WTC11 (cell line): ENCODE measurements around the gene ATG16L1. TPM values are rescaled to one million over a fixed set of nuclear protein-coding genes. Genes with fewer than 3 reads are reported as not detected.

ENCODE experiments used
- ATAC-seq: fragments of 200-7000 bp; cut with Tn5 transposase; 2 replicates; pipeline ENCODE4 v1.10.0; 2021; ENCODE audit warnings: mild to moderate bottlenecking, moderate library complexity
- CTCF ChIA-PET: fragments of 300-600 bp; sonication (Branson Sonifier 250); formaldehyde crosslinking; loops from one replicate; lab custom pipeline; 2021; ENCODE audit warnings: antibody characterized with exemption; lab: Charles Lee
- POLR2A ChIA-PET: fragments of 350-600 bp; sonication (Branson Sonifier 250); formaldehyde crosslinking; loops from one replicate; lab custom pipeline; 2021; ENCODE audit warnings: antibody characterized with exemption; lab: Charles Lee
- DNase-seq: peaks from one replicate; pipeline ENCODE4 v3.0.0; 2021; ENCODE audit warnings: low spot score
- H3K27ac Mint-ChIP-seq: 2 replicates; pipeline ENCODE4 v1.8.0; 2021; ENCODE audit warnings: mixed read lengths
- H3K27me3 Mint-ChIP-seq: 2 replicates; pipeline ENCODE4 v1.8.0; 2021; ENCODE audit warnings: low read depth, mild to moderate bottlenecking, moderate library complexity, mixed read lengths
- H3K36me3 Mint-ChIP-seq: 2 replicates; pipeline ENCODE4 v1.8.0; 2021; ENCODE audit warnings: mixed read lengths
- H3K4me1 Mint-ChIP-seq: 2 replicates; pipeline ENCODE4 v1.8.0; 2022; ENCODE audit warnings: mixed read lengths
- H3K4me3 Mint-ChIP-seq: 2 replicates; pipeline ENCODE4 v1.8.0; 2021; ENCODE audit warnings: mild to moderate bottlenecking, moderate library complexity, mixed read lengths
- H3K9me3 Mint-ChIP-seq: 2 replicates; pipeline ENCODE4 v1.8.0; 2021; ENCODE audit warnings: mixed read lengths
- ARID4B ChIP-seq: sonication (generic); formaldehyde crosslinking; IDR thresholded peaks from 2 replicates; pipeline ENCODE4 v1.8.0; 2023; ENCODE audit warnings: missing genetic modification reagents, mild to moderate bottlenecking, borderline replicate concordance
- ATF1 ChIP-seq: sonication (generic); formaldehyde crosslinking; IDR thresholded peaks from 2 replicates; pipeline ENCODE4 v1.8.1; 2023; ENCODE audit warnings: mild to moderate bottlenecking, moderate library complexity, missing genetic modification reagents
- ATF6 ChIP-seq: sonication (generic); formaldehyde crosslinking; IDR thresholded peaks from 2 replicates; pipeline ENCODE4 v1.8.1; 2023; ENCODE audit warnings: mild to moderate bottlenecking, missing genetic modification reagents
- CDX4 ChIP-seq: fragments of 250-450 bp; sonication (Bioruptor Pico); IDR thresholded peaks from 2 replicates; pipeline ENCODE4 v1.9.0; 2021; ENCODE audit warnings: moderate library complexity, mild to moderate bottlenecking, inconsistent platforms, borderline replicate concordance
- CREB1 ChIP-seq: sonication (generic); formaldehyde crosslinking; IDR thresholded peaks from 2 replicates; pipeline ENCODE4 v1.8.0; 2023; ENCODE audit warnings: mild to moderate bottlenecking, missing genetic modification reagents
- CREM ChIP-seq: sonication (generic); formaldehyde crosslinking; IDR thresholded peaks from 2 replicates; pipeline ENCODE4 v1.8.1; 2022; ENCODE audit warnings: mild to moderate bottlenecking, missing genetic modification reagents, moderate library complexity
- CTCF ChIP-seq: fragments of 200-600 bp; IDR thresholded peaks from 2 replicates; pipeline ENCODE4 v1.8.0; 2022; ENCODE audit warnings: antibody characterized with exemption
- GABPB1 ChIP-seq: sonication (generic); formaldehyde crosslinking; IDR thresholded peaks from 2 replicates; pipeline ENCODE4 v1.8.1; 2023; ENCODE audit warnings: mild to moderate bottlenecking, missing genetic modification reagents
- GRHL2 ChIP-seq: fragments of 250-450 bp; sonication (Bioruptor Pico); IDR thresholded peaks from 2 replicates; pipeline ENCODE4 v1.8.0; 2022; ENCODE audit warnings: mild to moderate bottlenecking, moderate library complexity; ENCODE audit not compliant: insufficient replicate concordance, severe bottlenecking
- HMGA2 ChIP-seq: fragments of 250-450 bp; sonication (Bioruptor Pico); IDR thresholded peaks from 2 replicates; pipeline ENCODE4 v1.4.0; 2021; ENCODE audit warnings: mild to moderate bottlenecking, moderate library complexity
- JAZF1 ChIP-seq: fragments of 250-450 bp; sonication (Bioruptor Pico); IDR thresholded peaks from 2 replicates; pipeline ENCODE4 v1.9.0; 2021; ENCODE audit warnings: moderate library complexity, mild to moderate bottlenecking, inconsistent platforms
- MXD4 ChIP-seq: fragments of 250-450 bp; sonication (Bioruptor Pico); IDR thresholded peaks from 2 replicates; pipeline ENCODE4 v1.8.0; 2021; ENCODE audit warnings: mild to moderate bottlenecking, moderate library complexity, borderline replicate concordance
- NFATC4 ChIP-seq: fragments of 250-450 bp; sonication (Bioruptor Pico); IDR thresholded peaks from 2 replicates; pipeline ENCODE4 v1.9.0; 2021; ENCODE audit warnings: mild to moderate bottlenecking
- RELA ChIP-seq: sonication (generic); formaldehyde crosslinking; IDR thresholded peaks from 2 replicates; pipeline ENCODE4 v1.8.1; 2022; ENCODE audit warnings: missing genetic modification reagents, mild to moderate bottlenecking, borderline replicate concordance
- USF1 ChIP-seq: sonication (generic); formaldehyde crosslinking; IDR thresholded peaks from 2 replicates; pipeline ENCODE4 v1.8.0; 2022; ENCODE audit warnings: mild to moderate bottlenecking, missing genetic modification reagents
- ZNF121 ChIP-seq: sonication (generic); formaldehyde crosslinking; IDR thresholded peaks from 2 replicates; pipeline ENCODE4 v1.8.0; 2023; ENCODE audit warnings: missing genetic modification reagents
- ZNF317 ChIP-seq: sonication (generic); formaldehyde crosslinking; IDR thresholded peaks from 2 replicates; pipeline ENCODE4 v1.8.1; 2023; ENCODE audit warnings: low read depth, mild to moderate bottlenecking, moderate library complexity, missing genetic modification reagents, borderline replicate concordance
- ZNF423 ChIP-seq: fragments of 250-450 bp; sonication (Bioruptor Pico); IDR thresholded peaks from 2 replicates; pipeline ENCODE4 v2.1.2; 2022; ENCODE audit warnings: mild to moderate bottlenecking, moderate library complexity
- ZNF425 ChIP-seq: fragments of 250-450 bp; sonication (Bioruptor Pico); conservative IDR thresholded peaks from 2 replicates; pipeline ENCODE4 v1.9.0; 2021; ENCODE audit warnings: mild to moderate bottlenecking
- ZSCAN18 ChIP-seq: fragments of 250-450 bp; sonication (Bioruptor Pico); IDR thresholded peaks from 2 replicates; pipeline ENCODE4 v2.1.2; 2022; ENCODE audit warnings: mild to moderate bottlenecking, moderate library complexity
- total RNA-seq: library from RNA; stranded (reverse); gene quantifications from 3 replicates; pipeline ENCODE4 v1.2.3, GENCODE V29; 2021

Gene ATG16L1
- total RNA-seq, 1 experiment from 2014 or later, result 31.8 TPM

- CTCF ChIA-PET, result interaction anchor here (4.8 kb wide), 1 partner anchor 150 kb away, joined by 22 read pairs; no protein-coding TSS in a partner anchor
- Mint-ChIP-seq H3K36me3 (peaks cover 19% of the 10 kb centered on the region), H3K27me3 (peaks cover 2% of the 10 kb centered on the region; the same call in 1 of the 2 replicates), H3K4me1 (peaks cover 8% of the 10 kb centered on the region), H3K4me3 (no peak overlapping the region), H3K9me3 (peaks cover 19% of the 10 kb centered on the region)
- POLR2A ChIA-PET, result no interaction called here
- no peak for ATAC-seq
- TF ChIP-seq MXD4 (CRISPR knock-in tag) (no peak), USF1 (CRISPR knock-in tag) (no peak), ZNF423 (CRISPR knock-in tag) (no peak), ARID4B (CRISPR knock-in tag) (no peak), ATF6 (CRISPR knock-in tag) (no peak), GABPB1 (CRISPR knock-in tag) (no peak), ZNF425 (CRISPR knock-in tag) (no peak), CDX4 (CRISPR knock-in tag) (no peak), ZNF121 (no peak), JAZF1 (CRISPR knock-in tag) (no peak), ZNF317 (CRISPR knock-in tag) (no peak), RELA (CRISPR knock-in tag) (no peak), CTCF (no peak), HMGA2 (CRISPR knock-in tag) (no peak), CREB1 (CRISPR knock-in tag) (no peak), ZSCAN18 (no peak), GRHL2 (CRISPR knock-in tag) (no peak), ATF1 (CRISPR knock-in tag) (no peak), CREM (CRISPR knock-in tag) (no peak), NFATC4 (CRISPR knock-in tag) (no peak)
- TF ChIP-seq, all 79 proteins: peak for 0
- H3K27ac Mint-ChIP-seq, result no peak overlapping the region
- DNase-seq, result no peak
These were observed 2.5 kb upstream of the ATG16L1 start for GRCh38 chr2:233248999-233249398.
